VCaP (cell line): ENCODE measurements around the gene CAMK1G.

Experiments
- H3K27ac ChIP-seq: fragments of 450-650 bp; 2 replicates; pipeline ENCODE4 v1.5.1; 2017
- TF ChIP-seq, protein P1 (sequence below): fragments of 450-650 bp; conservative IDR thresholded peaks from 2 replicates; pipeline ENCODE4 v1.5.1; 2017; ENCODE audit warnings: mild to moderate bottlenecking, moderate library complexity

CAMK1G gene

DNA sequence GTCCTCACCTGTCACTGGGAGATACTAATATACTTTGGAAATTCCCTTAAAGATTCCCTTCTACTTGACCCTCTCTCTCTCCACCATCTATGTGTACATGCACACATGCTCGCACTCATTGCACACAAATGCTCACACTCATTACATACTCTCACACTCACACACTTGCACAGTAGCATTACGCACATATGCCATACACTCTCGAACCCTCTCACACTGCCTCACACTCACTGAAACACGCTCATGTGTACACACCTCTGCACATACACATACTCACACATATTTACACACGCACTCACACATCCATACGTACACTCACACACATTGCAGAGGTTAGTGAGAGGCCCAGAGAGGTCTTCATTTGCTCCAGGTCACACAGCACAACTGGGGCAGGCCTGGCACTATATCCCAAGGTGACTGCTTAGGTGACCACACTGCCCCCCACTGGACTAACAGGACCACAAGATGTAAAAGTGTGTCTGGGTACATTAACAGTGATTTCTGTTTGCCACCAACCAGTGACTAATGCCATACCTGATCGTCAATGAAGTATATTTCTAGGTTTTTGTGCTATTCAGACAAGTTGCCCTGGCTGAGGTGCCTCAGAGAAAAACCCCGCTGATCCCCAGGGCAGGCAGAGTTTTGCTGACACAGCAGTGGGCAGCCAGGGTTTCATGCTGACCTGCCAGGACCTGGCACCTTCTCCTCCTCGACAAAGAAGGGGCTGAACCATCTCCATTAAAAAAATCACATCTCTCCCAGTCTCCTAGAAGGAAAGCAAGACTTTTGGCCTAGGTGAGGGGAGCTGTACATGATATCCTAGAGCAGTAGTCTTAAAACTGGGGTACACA lies 28.5 kb upstream of the CAMK1G start:
- H3K27ac ChIP-seq, result no peak overlapping the region
- TF ChIP-seq, protein P1, sequence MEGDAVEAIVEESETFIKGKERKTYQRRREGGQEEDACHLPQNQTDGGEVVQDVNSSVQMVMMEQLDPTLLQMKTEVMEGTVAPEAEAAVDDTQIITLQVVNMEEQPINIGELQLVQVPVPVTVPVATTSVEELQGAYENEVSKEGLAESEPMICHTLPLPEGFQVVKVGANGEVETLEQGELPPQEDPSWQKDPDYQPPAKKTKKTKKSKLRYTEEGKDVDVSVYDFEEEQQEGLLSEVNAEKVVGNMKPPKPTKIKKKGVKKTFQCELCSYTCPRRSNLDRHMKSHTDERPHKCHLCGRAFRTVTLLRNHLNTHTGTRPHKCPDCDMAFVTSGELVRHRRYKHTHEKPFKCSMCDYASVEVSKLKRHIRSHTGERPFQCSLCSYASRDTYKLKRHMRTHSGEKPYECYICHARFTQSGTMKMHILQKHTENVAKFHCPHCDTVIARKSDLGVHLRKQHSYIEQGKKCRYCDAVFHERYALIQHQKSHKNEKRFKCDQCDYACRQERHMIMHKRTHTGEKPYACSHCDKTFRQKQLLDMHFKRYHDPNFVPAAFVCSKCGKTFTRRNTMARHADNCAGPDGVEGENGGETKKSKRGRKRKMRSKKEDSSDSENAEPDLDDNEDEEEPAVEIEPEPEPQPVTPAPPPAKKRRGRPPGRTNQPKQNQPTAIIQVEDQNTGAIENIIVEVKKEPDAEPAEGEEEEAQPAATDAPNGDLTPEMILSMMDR, result no peak

DNA sequence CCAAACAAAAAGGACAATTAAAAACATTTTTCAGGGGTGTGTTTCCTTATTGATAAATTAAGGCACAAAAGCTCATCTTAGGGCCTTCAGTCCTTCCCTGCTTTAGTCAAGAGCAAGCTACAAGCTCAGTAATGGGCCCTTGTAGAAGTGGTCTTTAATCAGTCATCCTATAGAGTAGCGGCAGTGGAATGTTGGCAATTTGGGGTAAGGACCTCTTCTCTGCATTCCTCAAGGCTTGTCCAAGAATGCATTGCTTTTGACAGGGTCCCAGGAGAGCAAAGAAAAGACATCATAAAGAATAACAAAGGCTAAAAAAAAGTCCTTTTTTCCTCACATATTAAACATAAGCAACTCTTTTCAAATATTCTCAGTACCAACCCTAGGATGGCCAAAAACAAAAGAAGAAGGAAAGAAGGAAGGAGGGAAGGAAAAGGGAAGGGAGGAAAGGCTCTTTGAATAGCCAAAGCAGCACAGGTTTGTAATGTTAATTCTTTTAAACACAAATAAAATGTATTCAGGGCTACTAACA lies 27.3 kb upstream of the CAMK1G start:
- TF ChIP-seq, protein P1, result no peak
- H3K27ac ChIP-seq, result no peak overlapping the region

DNA sequence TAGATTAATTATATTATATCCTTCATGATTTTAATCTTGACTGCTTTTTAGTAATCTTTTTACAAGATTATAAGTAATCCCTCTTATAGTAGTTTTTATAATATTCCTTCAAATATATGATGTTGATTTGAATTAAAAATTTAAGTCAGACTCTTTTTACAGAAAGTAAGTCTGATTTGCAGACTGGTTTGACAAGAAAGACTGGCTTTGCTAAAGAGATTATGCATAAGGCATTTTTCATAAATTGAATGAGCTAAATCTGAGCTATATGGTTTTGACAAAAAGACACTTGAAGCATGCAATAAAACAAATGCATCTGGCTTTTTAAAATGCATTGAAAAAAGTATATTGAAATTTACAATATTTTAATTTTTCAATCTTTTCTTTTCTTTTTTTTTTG lies 26.3 kb upstream of the CAMK1G start:
- no peak overlapping the region for H3K27ac ChIP-seq
- TF ChIP-seq, protein P1, result no peak

DNA sequence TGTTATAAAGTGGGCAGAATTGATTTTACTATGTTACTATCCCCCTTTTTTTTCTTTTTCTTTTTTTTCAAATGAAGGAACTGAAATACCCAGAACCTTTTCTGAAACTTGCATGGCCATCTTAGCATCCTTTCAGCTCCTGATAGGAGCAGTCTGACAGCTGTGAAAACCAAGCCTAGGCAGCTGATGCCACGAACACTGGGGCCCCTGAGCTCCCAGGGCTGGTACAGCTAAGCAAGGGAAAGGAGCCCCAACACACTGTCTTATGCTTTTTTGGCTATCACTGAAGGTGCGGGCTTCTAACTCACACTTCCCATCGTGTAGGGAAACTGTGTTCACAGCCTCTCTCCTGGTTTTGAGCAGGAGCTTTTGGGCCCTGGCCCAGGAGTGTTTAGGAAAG lies 23.0 kb upstream of the CAMK1G start:
- TF ChIP-seq, protein P1, result no peak
- no peak overlapping the region for H3K27ac ChIP-seq

DNA sequence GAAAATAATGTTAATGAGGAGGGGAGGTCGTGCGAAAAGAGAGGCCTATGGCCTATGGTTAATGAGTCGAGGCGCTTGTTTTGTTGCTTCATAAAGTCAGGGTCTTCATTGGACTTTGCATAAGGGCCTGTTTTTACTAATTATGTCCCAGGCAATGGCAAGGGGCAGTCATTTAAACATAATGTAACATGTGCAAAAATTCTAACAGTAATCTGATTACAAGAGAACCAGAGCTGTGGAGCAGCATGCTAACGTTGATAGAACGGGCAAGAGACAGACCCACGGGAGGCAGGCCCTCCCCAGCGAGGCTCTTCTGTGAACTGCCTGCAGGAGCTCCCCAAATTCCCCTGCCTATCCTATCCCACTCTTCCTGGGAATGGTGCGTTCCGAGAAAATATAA lies 22.6 kb upstream of the CAMK1G start:
- H3K27ac ChIP-seq, result no peak overlapping the region
- TF ChIP-seq, protein P1, result no peak

DNA sequence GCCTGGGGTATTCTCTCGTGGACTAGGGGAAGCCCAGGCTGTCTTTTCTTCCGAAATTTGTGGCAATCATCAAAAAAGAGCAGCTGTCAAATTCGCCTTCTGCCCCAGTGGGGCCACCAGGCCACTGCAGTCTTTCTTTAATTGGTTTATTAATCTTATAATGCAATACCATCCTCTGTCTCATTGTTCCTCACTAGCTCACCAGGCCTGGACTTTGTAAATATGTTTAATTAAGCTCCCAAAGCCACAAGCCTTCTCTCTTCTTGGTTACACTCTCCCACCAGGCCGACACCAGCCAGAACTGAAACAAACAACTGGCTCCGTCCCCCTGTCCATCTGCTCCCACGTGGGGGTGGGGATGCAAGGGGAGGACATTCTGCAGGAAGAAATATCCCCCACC lies 22.0 kb upstream of the CAMK1G start:
- TF ChIP-seq, protein P1, result no peak
- H3K27ac ChIP-seq, result no peak overlapping the region

DNA sequence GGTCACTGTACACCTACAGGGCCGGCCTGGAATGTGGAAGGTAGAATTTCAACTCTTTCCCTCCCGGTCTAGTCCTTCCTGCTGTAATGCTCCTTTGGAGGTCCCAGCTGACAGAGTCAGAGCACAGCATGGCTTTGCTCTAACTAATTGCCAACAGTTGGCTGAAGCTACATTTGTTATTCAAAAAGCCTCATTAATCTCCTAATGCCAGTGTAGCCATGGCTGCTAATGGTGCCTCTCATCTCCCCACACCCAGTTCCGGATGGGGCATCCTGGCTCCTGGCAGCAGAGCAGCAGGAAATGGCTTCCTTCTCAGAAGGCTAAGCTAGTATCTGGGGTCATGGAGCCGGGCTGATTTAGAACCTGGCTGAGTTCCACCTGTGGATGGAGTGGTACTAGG lies 18.7 kb upstream of the CAMK1G start:
- H3K27ac ChIP-seq, result no peak overlapping the region
- TF ChIP-seq, protein P1, result no peak
